Endothelial cell of umbilical vein (primary cell): ENCODE measurements around the gene CUZD1.

Experiments used
- CTCF ChIP-seq, 2 donors: IDR thresholded peaks; 1 replicate in 1 of 2; 2 replicates in 1 of 2; pipeline ENCODE4 v1.5.1; 2011; ENCODE audit warnings: low read length in 2 of 2, mild to moderate bottlenecking in 2 of 2, moderate library complexity in 2 of 2, control low read depth in 1 of 2, inconsistent platforms in 1 of 2, low read depth in 1 of 2; ENCODE audit not compliant: insufficient read depth in 1 of 2; ENCODE audit errors: extremely low read depth in 1 of 2
- EZH2 ChIP-seq: IDR thresholded peaks from 2 replicates; pipeline ENCODE4 v1.6.1; 2012; ENCODE audit warnings: borderline replicate concordance, low read depth, mild to moderate bottlenecking, moderate library complexity, low read length, inconsistent platforms; ENCODE audit not compliant: severe bottlenecking
- GATA2 ChIP-seq: IDR thresholded peaks from 2 replicates; pipeline ENCODE4 v1.7.0; 2011; ENCODE audit warnings: low read depth, mild to moderate bottlenecking, moderate library complexity, mixed read lengths, low read length; ENCODE audit not compliant: insufficient read length, insufficient read depth
- MAX ChIP-seq: IDR thresholded peaks from 2 replicates; pipeline ENCODE4 v1.6.1; 2011; ENCODE audit not compliant: insufficient read depth, insufficient read length
- MYC ChIP-seq: IDR thresholded peaks from one replicate; pipeline ENCODE4 v1.6.1; 2011; ENCODE audit warnings: mild to moderate bottlenecking, low read depth, low read length
- POLR2A ChIP-seq: IDR thresholded peaks from 2 replicates; pipeline ENCODE4 v1.6.1; 2012; ENCODE audit warnings: low read depth, mild to moderate bottlenecking, control low read depth, low read length
- POLR2AphosphoS5 ChIP-seq: IDR thresholded peaks from 2 replicates; pipeline ENCODE4 v1.6.1; 2012; ENCODE audit warnings: low read depth, mild to moderate bottlenecking, control low read depth, low read length, moderate library complexity; ENCODE audit not compliant: insufficient read depth

- TF ChIP-seq CTCF (IDR thresholded peaks at IDR 0.05; ENCODE audit: extremely low read depth in 1 of 2, insufficient read depth in 1 of 2, low read depth in 1 of 2, low read length in 2 of 2) (no peak), POLR2A (no peak), EZH2 (no peak), MAX (no peak), POLR2AphosphoS5 (no peak), GATA2 (no peak), MYC (no peak)
Observed at GRCh38 chr10:122814493-122814892, 31.2 kb downstream of the CUZD1 start.
